Measurements from ENCODE around the gene SERPINB5.

Gene SERPINB5

DNA sequence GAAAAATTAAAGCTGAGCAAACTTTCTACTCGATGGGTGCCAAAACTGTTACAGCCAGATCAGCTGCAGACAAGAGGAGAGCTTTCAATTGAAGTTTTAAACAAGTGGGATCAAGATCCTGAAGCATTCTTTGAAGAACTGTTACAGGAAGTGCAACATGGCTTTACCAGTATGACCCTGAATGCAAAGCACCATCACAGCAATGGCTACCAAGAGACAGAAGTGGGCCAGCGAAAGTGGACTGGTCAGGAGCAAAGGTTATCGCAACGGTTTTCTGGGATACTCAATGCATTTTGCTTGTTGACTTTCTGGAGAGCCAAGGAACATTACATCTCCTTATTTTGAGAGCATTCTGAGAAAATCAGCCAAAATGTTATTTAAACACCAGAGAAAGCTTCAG is 9.1 kb upstream of the SERPINB5 start:
- Histone ChIP-seq H3K9ac (ENCODE audit: low read depth, low read length, poor library complexity, severe bottlenecking) (no peak overlapping the region), H3K4me2 (ENCODE audit: low read depth, low read length, poor library complexity, severe bottlenecking) (no peak overlapping the region), H3K4me3 (ENCODE audit: low read length, poor library complexity, severe bottlenecking) (no peak overlapping the region), H3K36me3 (ENCODE audit: insufficient read depth, low read length) (no peaks in the 10 kb centered on the region), H3K4me1 (ENCODE audit: insufficient read depth, low read length, poor library complexity, severe bottlenecking) (no peaks in the 10 kb centered on the region), H3K9me3 (ENCODE audit: insufficient read depth, low read depth, low read length) (no peaks in the 10 kb centered on the region), H3K9me2 (replicated peaks; ENCODE audit: low read depth, low read length) (no peaks in the 10 kb centered on the region), H2AFZ (ENCODE audit: low read length) (peak overlapping the region; percentile 66; the same call in 1 of the 2 replicates), H3K27me3 (ENCODE audit: insufficient read depth, low read length, poor library complexity, severe bottlenecking) (no peaks in the 10 kb centered on the region), H3K79me2 (ENCODE audit: insufficient read depth, low read length) (no peaks in the 10 kb centered on the region), H4K20me1 (ENCODE audit: insufficient read depth, low read length, poor library complexity, severe bottlenecking) (no peaks in the 10 kb centered on the region), H3F3A (ENCODE audit: low read depth) (no peaks in the 10 kb centered on the region)
- TF ChIP-seq EZH2phosphoT487 (IDR thresholded peaks at IDR 0.05; ENCODE audit: borderline replicate concordance) (no peak), CTCF (conservative IDR thresholded peaks at IDR 0.05; ENCODE audit: low read length) (no peak)

- no peak for TF ChIP-seq EZH2phosphoT487 (IDR thresholded peaks at IDR 0.05; ENCODE audit: borderline replicate concordance)
- no peak for TF ChIP-seq CTCF (conservative IDR thresholded peaks at IDR 0.05; ENCODE audit: low read length)
- no peaks in the 10 kb centered on the region for H3F3A ChIP-seq (ENCODE audit: low read depth)
- H3K4me2 ChIP-seq (ENCODE audit: low read depth, low read length, poor library complexity, severe bottlenecking) = no peak overlapping the region
These were observed 8.2 kb upstream of the SERPINB5 start for GRCh38 chr18:63468575-63468974.

DNA sequence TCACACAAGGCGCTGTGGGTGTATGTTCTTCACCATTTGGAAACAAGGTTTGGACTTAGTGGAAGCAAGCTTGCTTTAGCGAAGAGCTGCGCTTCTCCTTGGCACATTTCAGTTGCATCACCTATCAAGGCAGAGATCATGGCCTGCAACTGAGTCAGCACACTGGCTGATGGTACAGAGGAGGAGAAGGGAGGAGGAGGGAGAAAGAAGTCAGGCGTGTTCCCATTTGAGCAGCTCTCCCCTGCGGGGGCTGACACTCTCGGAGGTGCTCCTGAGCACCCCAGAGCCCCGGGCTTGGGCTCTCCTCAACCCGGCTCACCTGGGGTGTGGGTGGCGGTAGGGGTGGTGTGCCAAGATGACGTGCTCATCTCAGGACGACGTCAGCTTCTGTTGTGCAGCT is 6.0 kb upstream of the SERPINB5 start:
- H4K20me1 ChIP-seq (ENCODE audit: insufficient read depth, low read length, poor library complexity, severe bottlenecking) = no peaks in the 10 kb centered on the region
- H3K4me2 ChIP-seq (ENCODE audit: low read depth, low read length, poor library complexity, severe bottlenecking) = no peak overlapping the region
- H3K36me3 ChIP-seq (ENCODE audit: insufficient read depth, low read length) = no peaks in the 10 kb centered on the region
- no peak overlapping the region for H2AFZ ChIP-seq (ENCODE audit: low read length)
- H3K9me2 ChIP-seq (replicated peaks; ENCODE audit: low read depth, low read length) = no peaks in the 10 kb centered on the region
- H3K27me3 ChIP-seq (ENCODE audit: insufficient read depth, low read length, poor library complexity, severe bottlenecking) = no peaks in the 10 kb centered on the region
- H3K79me2 ChIP-seq (ENCODE audit: insufficient read depth, low read length) = no peaks in the 10 kb centered on the region
- no peaks in the 10 kb centered on the region for H3F3A ChIP-seq (ENCODE audit: low read depth)
- no peaks in the 10 kb centered on the region for H3K9me3 ChIP-seq (ENCODE audit: insufficient read depth, low read depth, low read length)
- TF ChIP-seq EZH2phosphoT487 (IDR thresholded peaks at IDR 0.05; ENCODE audit: borderline replicate concordance) (no peak), CTCF (conservative IDR thresholded peaks at IDR 0.05; ENCODE audit: low read length) (no peak)
- H3K4me3 ChIP-seq (ENCODE audit: low read length, poor library complexity, severe bottlenecking) = no peak overlapping the region
- no peaks in the 10 kb centered on the region for H3K4me1 ChIP-seq (ENCODE audit: insufficient read depth, low read length, poor library complexity, severe bottlenecking)
- no peak overlapping the region for H3K9ac ChIP-seq (ENCODE audit: low read depth, low read length, poor library complexity, severe bottlenecking)

More at GRCh38 chr18:63468575-63468974, 8.2 kb upstream of the SERPINB5 start:
- H3K9me2 ChIP-seq (replicated peaks; ENCODE audit: low read depth, low read length) = no peaks in the 10 kb centered on the region
- H3K27me3 ChIP-seq (ENCODE audit: insufficient read depth, low read length, poor library complexity, severe bottlenecking) = no peaks in the 10 kb centered on the region
- H3K4me3 ChIP-seq (ENCODE audit: low read length, poor library complexity, severe bottlenecking) = no peak overlapping the region
- no peak overlapping the region for H3K9ac ChIP-seq (ENCODE audit: low read depth, low read length, poor library complexity, severe bottlenecking)
- H3K36me3 ChIP-seq (ENCODE audit: insufficient read depth, low read length) = no peaks in the 10 kb centered on the region
- H3K79me2 ChIP-seq (ENCODE audit: insufficient read depth, low read length) = no peaks in the 10 kb centered on the region
- no peaks in the 10 kb centered on the region for H3K9me3 ChIP-seq (ENCODE audit: insufficient read depth, low read depth, low read length)
- no peaks in the 10 kb centered on the region for H3K4me1 ChIP-seq (ENCODE audit: insufficient read depth, low read length, poor library complexity, severe bottlenecking)
- no peaks in the 10 kb centered on the region for H4K20me1 ChIP-seq (ENCODE audit: insufficient read depth, low read length, poor library complexity, severe bottlenecking)
- no peak overlapping the region for H2AFZ ChIP-seq (ENCODE audit: low read length)

Measured in Loucy (cell line).